SKM-1 (cell line): ENCODE data around the gene GLI3.

ENCODE experiments used
- DNase-seq: peaks from one replicate; lab custom pipeline; 2025; ENCODE audit not compliant: unreplicated experiment; lab: John Stamatoyannopoulos, UW

GLI3 gene

DNA sequence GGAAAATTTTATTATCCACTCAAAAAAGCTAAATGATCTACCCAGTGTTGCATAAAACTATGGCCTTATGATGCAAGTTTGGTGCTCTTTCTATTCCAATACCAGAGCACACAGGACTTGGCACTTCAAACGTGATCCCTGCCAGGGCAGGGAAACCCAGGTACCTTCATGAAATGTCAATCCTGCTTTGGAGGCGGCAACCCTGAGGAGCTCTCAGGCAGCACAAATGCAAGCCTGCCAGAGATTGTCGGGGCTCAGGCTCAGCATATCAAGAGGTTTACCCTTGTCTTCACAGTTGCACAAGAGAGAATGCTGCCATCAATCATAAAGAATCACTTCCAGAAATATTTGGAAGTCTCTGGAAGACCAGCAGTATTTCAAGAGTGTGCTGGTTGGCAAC lies 151.5 kb downstream of the GLI3 start:
- DNase-seq, result no peak

- no peak for DNase-seq
These were observed 152.7 kb downstream of the GLI3 start for GRCh38 chr7:42084263-42084662.

DNA sequence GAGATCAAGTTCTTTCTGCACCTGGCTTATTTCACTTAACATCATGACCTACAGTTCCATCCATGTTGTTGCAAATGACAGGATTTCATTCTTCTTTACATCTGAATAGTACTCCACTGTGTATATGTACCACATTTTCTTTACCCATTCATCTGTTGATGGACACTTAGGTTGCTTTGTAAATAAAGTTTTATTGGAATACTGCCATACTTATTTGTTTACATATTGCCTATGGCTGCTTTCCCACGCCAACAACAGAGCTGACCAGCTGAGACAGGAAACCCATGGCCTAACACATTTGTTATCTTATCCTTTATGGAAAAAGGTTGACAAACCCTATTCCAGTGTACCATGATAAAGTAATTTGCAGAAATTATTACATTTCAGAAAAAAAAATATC lies 153.7 kb downstream of the GLI3 start:
- DNase-seq, result no peak

- DNase-seq, result no peak
These were observed 154.9 kb downstream of the GLI3 start for GRCh38 chr7:42082144-42082543.

DNA sequence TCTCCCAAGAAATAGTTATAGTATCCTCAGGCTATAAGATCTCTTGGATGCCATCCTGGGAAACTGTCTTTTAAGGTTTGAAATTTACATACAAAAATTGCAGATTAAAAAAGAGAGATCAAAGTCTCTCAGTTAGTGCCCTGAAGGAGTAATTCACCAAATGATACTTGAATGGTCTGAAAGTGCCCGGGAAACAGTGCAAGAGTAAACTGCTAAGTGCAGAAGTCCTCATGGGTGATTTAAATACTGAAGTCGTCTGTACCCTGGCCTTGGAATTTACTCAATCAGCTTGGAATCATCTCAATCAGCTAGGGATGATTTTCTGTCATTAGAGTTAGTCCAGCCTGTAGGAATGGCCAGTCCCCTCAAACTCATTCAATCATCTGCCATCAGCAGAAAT lies 155.3 kb downstream of the GLI3 start:
- no peak for DNase-seq

GRCh38 chr7:42080841-42081586 lies 156.0 kb downstream of the GLI3 start:
- DNase-seq, result no peak

GRCh38 chr7:42077271-42078135 lies 159.5 kb downstream of the GLI3 start:
- no peak for DNase-seq

DNA sequence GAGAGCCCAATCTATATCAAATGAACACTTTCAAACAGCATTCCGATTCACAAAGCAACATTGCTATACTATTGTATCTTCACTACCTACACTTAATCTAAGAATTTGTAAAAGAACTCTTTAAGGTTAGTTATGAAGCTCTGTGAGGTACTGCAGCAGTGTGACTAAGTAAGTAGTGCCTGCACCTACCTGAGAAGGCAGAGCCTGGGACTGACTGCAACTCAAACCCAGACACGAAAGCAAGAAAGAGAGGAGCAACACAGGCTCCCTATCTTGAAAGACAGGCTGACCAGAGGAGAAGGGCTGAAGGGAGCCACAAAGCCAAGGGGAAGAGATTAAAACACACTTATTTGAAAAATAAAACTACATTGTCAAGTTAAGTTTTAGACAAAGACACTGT lies 160.1 kb downstream of the GLI3 start:
- DNase-seq, result no peak

DNA sequence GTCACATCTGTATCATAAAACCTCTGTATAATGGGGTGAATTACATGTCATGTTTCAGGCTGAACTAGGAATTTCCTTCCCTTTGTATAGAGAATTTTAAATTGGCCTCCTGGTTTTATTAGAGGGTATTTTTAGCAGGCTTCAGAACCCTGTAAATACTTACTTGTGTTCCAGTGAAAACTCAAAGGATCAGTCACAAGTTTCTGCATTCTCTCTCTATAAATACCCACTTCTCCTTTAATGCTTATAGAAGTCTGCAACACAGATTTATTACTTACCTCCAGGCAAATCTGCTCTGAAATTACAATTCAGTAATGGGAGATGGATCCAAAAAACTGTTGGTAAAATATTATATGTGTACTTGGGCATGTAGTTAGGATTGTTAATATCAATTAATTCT lies 161.6 kb downstream of the GLI3 start:
- DNase-seq, result no peak

GRCh38 chr7:42074076-42074475 lies 162.9 kb downstream of the GLI3 start:
- no peak for DNase-seq

- DNase-seq, result no peak
These were observed 165.4 kb downstream of the GLI3 start for GRCh38 chr7:42071372-42072261.

DNA sequence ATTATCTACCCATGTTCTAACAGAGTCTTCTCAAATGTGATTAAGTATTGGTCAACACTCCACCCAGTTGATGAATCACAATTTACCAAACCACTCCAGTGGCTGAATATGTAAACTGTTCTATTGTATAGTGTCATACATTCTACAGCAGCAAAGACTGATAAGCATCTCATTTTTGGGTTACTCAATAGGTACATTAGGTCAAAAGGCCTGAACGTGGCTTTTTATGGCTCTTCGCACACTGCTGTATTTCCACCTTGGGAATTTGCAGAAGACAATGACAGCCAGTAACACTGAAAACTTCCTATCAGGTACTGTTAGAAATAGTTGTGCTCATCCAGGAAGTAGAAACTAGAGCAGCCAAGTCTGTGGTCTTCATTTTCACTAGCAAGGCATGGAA lies 166.9 kb downstream of the GLI3 start:
- no peak for DNase-seq

GRCh38 chr7:42069590-42069989 lies 167.4 kb downstream of the GLI3 start:
- DNase-seq, result no peak

DNA sequence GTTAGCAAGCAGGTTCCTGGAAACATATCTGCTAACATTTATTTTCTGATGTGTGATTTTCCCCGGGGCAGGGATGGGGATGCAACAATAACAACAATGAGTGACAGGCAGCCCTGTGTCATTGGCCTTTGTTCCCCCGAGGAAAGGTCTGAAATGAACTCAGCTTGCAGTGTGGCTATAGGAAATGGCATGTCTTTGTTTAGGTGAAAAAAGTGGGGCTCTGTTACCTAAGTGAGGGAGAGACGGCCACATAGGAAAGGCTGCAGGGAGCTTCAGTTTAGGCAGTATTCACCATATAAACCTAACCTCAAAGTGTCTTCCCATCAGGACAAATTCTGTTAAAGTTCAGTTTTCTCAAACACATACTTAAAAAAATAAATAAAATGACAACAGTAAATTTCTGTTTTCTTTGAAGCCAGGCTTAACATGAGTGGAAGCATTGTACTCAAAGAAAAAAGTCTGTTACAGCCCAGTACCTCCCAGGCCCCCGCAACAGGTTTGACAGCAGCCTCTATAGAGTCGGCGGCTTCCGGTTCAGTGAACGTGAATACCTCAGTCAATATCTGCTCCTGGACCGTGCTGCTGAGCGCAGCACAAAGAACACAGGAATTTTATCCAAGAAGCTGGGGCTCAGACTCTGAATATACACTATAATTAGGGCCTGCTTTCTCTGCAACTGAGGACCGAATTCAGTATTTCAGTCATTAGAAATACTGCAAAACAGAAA lies 168.3 kb downstream of the GLI3 start:
- no peak for DNase-seq

GRCh38 chr7:42065942-42066341 lies 171.1 kb downstream of the GLI3 start:
- DNase-seq, result no peak

DNA sequence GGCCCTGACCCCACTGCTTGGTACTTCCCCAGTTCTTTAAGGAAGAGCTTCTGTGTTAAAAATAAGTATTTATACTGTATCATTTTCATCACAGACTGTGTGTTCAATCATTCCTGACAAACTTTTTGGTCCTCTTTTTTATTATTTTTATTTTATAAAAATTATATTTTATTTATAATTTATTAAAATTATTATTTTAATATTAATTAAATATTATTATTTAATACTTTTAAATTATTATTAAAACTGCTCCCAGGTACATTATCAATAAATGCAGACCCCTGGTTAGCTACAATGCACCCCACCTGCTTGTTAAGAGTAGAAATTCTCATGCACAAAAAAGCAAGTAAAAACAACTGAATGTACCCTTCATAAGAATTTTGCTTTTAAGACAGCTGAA lies 172.0 kb downstream of the GLI3 start:
- DNase-seq, result no peak

DNA sequence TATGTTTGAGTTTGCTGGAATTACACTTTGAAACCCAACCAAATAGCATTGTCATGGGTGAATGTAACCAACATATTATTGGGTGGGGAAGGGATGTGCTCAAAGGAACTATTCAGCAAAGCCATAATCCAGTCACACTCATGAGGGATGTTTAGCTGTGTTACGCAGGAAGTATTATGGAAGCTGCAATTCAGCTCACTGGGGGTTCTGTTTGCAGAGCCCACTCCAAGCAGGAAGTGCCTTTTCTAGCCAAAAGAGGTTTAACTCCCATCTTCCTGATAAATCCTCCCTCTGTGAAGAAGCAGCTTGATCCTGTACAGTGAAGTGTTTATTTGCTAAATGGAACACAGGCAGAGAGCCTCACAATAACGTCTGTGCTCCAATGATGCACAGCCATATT lies 172.5 kb downstream of the GLI3 start:
- no peak for DNase-seq

- no peak for DNase-seq
These were observed 177.7 kb downstream of the GLI3 start for GRCh38 chr7:42059275-42059674.

DNA sequence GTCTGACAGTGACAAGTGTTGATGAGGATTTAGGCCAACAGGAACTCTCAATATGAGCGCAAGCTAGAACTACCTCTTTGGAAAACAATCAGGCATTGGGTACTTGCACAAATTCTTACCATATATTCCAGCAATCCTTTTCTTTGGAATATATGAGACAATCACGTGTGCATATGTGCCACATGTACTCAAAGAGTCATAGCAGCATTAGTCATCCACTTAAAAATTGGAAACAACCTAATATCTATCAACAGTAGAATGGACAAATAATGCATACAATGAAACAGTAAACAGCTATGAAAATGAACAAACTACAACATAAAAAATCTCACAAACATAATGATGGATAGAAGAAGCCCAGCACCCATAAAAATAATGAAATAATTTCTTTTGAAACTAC lies 179.7 kb downstream of the GLI3 start:
- DNase-seq, result no peak

GRCh38 chr7:42055171-42055570 lies 181.8 kb downstream of the GLI3 start:
- DNase-seq, result no peak

- no peak for DNase-seq
These were observed 183.2 kb downstream of the GLI3 start for GRCh38 chr7:42053834-42054233.
